ENCODE data around the gene C6orf89.
"Not testable (repeated sequence)": the region's sequence is repeated elsewhere in the genome, so short reads cannot be mapped to it uniquely, and the experiment has no call there.

Gene C6orf89

GRCh38 chr6:36891153-36891552 lies 5.4 kb downstream of the C6orf89 start:
- DNase-seq; H2AK5ac ChIP-seq (ENCODE audit: low read length, severe bottlenecking); H3K4me1 ChIP-seq (ENCODE audit: control insufficient read depth, insufficient read depth, low read depth, low read length); H3K4me3 ChIP-seq (ENCODE audit: insufficient read depth in 1 of 2, low read depth in 1 of 2, low read length in 2 of 2); H3K4ac ChIP-seq (ENCODE audit: low read depth in 1 of 2, low read length in 2 of 2); H3K27me3 ChIP-seq (ENCODE audit: control insufficient read depth in 1 of 2, insufficient read depth in 1 of 2, low read length in 2 of 2); H3K9ac ChIP-seq (ENCODE audit: low read length); H3K4me2 ChIP-seq (ENCODE audit: low read length, poor library complexity, severe bottlenecking); H2BK120ac ChIP-seq (ENCODE audit: low read depth, low read length); H2BK12ac ChIP-seq (ENCODE audit: low read length in 2 of 2); H4K91ac ChIP-seq (ENCODE audit: low read length); H3K27ac ChIP-seq (ENCODE audit: low read length, poor library complexity, severe bottlenecking); H2BK5ac ChIP-seq (ENCODE audit: low read depth, low read length, poor library complexity, severe bottlenecking); H3K14ac ChIP-seq (ENCODE audit: low read length in 2 of 2); H2AFZ ChIP-seq (ENCODE audit: low read depth, low read length); H4K8ac ChIP-seq (ENCODE audit: low read length); H2BK15ac ChIP-seq (ENCODE audit: low read depth, poor library complexity, severe bottlenecking); H3K18ac ChIP-seq (ENCODE audit: low read depth in 1 of 2, low read length in 2 of 2); H3K23ac ChIP-seq (ENCODE audit: low read length in 2 of 2); H3K9me3 ChIP-seq (ENCODE audit: control insufficient read depth, low read length): not testable (repeated sequence)
- no CpG with 5 or more reads among the region's 2 CpGs for WGBS
- Histone ChIP-seq H3K36me3 (ENCODE audit: control insufficient read depth in 1 of 2, insufficient read depth in 2 of 2, low read depth in 1 of 2, low read length in 2 of 2) (peaks cover 2 to 31% of the 10 kb centered on the region in 2 experiments), H3K79me1 (replicated peaks; ENCODE audit: low read length, poor library complexity, severe bottlenecking) (peaks cover 23% of the 10 kb centered on the region)

DNA sequence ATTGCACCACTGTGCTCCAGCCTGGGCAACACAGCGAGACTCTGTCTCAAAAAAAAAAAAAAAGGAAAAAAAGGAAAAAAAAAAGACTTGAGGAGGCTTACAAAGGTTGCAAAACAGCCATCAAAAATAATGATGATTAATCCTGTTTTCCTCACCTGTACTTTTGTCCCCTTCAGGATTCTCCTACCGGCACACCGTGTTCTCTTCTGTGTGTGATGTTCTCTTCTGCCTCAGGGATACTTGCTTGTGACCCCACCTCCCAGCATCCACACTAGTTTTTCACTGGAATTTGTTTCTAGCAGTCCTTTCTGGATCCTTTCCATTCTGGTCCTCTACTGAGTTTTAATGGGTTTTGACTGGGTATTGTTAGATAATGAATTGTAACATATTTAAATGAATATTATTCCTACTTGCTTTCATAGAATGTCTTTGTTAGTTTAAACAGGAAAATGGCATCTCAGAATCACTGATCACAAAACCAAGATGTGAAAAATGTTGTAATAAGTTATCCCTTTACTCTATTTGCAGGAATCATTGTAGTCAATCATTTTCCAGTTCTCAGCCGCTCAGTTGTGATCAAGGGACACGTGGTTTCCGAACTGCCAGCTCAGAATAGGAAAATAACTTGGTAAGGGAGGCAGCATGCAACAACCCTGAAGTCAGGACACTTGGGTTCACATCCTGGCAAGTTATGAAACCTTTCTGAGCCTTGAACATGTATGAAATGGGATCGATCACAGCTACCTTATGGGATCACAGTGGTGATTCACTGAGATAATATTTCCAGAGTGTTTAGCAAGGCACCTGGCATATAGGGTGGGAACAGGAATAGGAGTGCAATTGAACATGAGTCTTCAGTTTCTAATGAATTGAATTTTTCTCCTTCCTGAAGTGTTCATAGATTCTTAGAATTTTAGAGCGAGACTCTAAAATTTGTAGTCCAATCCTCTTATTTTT lies 8.5 kb downstream of the C6orf89 start:
- Histone ChIP-seq H2AK5ac (ENCODE audit: low read length, severe bottlenecking) (no peak overlapping the region), H2BK120ac (ENCODE audit: low read depth, low read length) (no peak overlapping the region), H3K9ac (ENCODE audit: low read length) (no peak overlapping the region), H4K8ac (ENCODE audit: low read length) (no peak overlapping the region), H3K79me1 (replicated peaks; ENCODE audit: low read length, poor library complexity, severe bottlenecking) (peaks cover 18% of the 10 kb centered on the region), H3K4me1 (ENCODE audit: control insufficient read depth, insufficient read depth, low read depth, low read length) (no peaks in the 10 kb centered on the region), H3K23ac (ENCODE audit: low read length in 2 of 2) (no peak overlapping the region), H2BK12ac (ENCODE audit: low read length in 2 of 2) (no peak overlapping the region), H3K18ac (ENCODE audit: low read depth in 1 of 2, low read length in 2 of 2) (no peak overlapping the region), H3K27ac (ENCODE audit: low read length, poor library complexity, severe bottlenecking) (no peak overlapping the region), H3K36me3 (ENCODE audit: control insufficient read depth in 1 of 2, insufficient read depth in 2 of 2, low read depth in 1 of 2, low read length in 2 of 2) (peaks cover 2 to 40% of the 10 kb centered on the region in 2 experiments), H3K9me3 (ENCODE audit: control insufficient read depth, low read length) (no peaks in the 10 kb centered on the region), H3K4me3 (ENCODE audit: insufficient read depth in 1 of 2, low read depth in 1 of 2, low read length in 2 of 2) (no peak overlapping the region), H2AFZ (ENCODE audit: low read depth, low read length) (no peak overlapping the region), H3K4ac (ENCODE audit: low read depth in 1 of 2, low read length in 2 of 2) (no peak overlapping the region), H3K4me2 (ENCODE audit: low read length, poor library complexity, severe bottlenecking) (no peak overlapping the region), H2BK15ac (ENCODE audit: low read depth, poor library complexity, severe bottlenecking) (no peak overlapping the region), H3K14ac (ENCODE audit: low read length in 2 of 2) (no peak overlapping the region), H4K91ac (ENCODE audit: low read length) (no peak overlapping the region), H3K27me3 (ENCODE audit: control insufficient read depth in 1 of 2, insufficient read depth in 1 of 2, low read length in 2 of 2) (no peaks in the 10 kb centered on the region), H2BK5ac (ENCODE audit: low read depth, low read length, poor library complexity, severe bottlenecking) (no peak overlapping the region)
- WGBS: 95% methylated on average over 7 of the region's 8 CpGs
- DNase-seq: no peak

GRCh38 chr6:36897609-36898008 lies 11.9 kb downstream of the C6orf89 start:
- no peak overlapping the region for H3K14ac ChIP-seq (ENCODE audit: low read length in 2 of 2)
- H3K4me3 ChIP-seq (ENCODE audit: insufficient read depth in 1 of 2, low read depth in 1 of 2, low read length in 2 of 2): no peak overlapping the region
- H4K8ac ChIP-seq (ENCODE audit: low read length): no peak overlapping the region
- no peak overlapping the region for H2AFZ ChIP-seq (ENCODE audit: low read depth, low read length)
- no peaks in the 10 kb centered on the region for H3K9me3 ChIP-seq (ENCODE audit: control insufficient read depth, low read length)
- no peak overlapping the region for H3K4ac ChIP-seq (ENCODE audit: low read depth in 1 of 2, low read length in 2 of 2)
- no peak overlapping the region for H3K4me2 ChIP-seq (ENCODE audit: low read length, poor library complexity, severe bottlenecking)
- no peaks in the 10 kb centered on the region for H3K27me3 ChIP-seq (ENCODE audit: control insufficient read depth in 1 of 2, insufficient read depth in 1 of 2, low read length in 2 of 2)
- peaks cover 8 to 49% of the 10 kb centered on the region in 2 experiments for H3K36me3 ChIP-seq (ENCODE audit: control insufficient read depth in 1 of 2, insufficient read depth in 2 of 2, low read depth in 1 of 2, low read length in 2 of 2)
- no peaks in the 10 kb centered on the region for H3K4me1 ChIP-seq (ENCODE audit: control insufficient read depth, insufficient read depth, low read depth, low read length)
- no peak for DNase-seq
- no peak overlapping the region for H3K18ac ChIP-seq (ENCODE audit: low read depth in 1 of 2, low read length in 2 of 2)
- no peak overlapping the region for H2BK5ac ChIP-seq (ENCODE audit: low read depth, low read length, poor library complexity, severe bottlenecking)
- peaks cover 13% of the 10 kb centered on the region for H3K79me1 ChIP-seq (replicated peaks; ENCODE audit: low read length, poor library complexity, severe bottlenecking)
- H4K91ac ChIP-seq (ENCODE audit: low read length): no peak overlapping the region
- no peak overlapping the region for H2BK120ac ChIP-seq (ENCODE audit: low read depth, low read length)
- no peak overlapping the region for H3K23ac ChIP-seq (ENCODE audit: low read length in 2 of 2)
- H3K9ac ChIP-seq (ENCODE audit: low read length): no peak overlapping the region
- H2AK5ac ChIP-seq (ENCODE audit: low read length, severe bottlenecking): no peak overlapping the region
- no peak overlapping the region for H2BK15ac ChIP-seq (ENCODE audit: low read depth, poor library complexity, severe bottlenecking)
- WGBS: 95% methylated on average over 4 of the region's 6 CpGs
- no peak overlapping the region for H2BK12ac ChIP-seq (ENCODE audit: low read length in 2 of 2)
- no peak overlapping the region for H3K27ac ChIP-seq (ENCODE audit: low read length, poor library complexity, severe bottlenecking)

DNA sequence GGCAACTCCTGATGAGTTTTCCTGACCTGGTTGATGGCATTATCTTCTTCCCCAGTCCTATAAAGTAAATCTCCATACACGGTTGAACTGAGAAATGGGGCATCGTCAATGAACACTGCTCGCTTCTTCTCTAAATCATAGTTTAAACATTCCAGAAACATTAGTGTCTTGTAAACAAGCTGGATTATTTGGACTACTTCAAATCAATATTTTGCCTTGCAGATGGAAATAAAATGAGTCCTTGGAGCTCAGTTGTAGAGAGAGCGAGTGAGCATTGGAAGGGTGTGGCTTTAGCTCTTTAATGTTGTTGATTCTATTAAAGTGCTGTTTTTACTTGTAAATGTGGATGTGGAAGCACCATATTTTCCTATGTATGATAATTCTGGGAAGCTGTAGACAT lies 18.4 kb downstream of the C6orf89 start:
- H3K9me3 ChIP-seq (ENCODE audit: control insufficient read depth, low read length): no peaks in the 10 kb centered on the region
- no peak overlapping the region for H2AK5ac ChIP-seq (ENCODE audit: low read length, severe bottlenecking)
- H3K4me3 ChIP-seq (ENCODE audit: insufficient read depth in 1 of 2, low read depth in 1 of 2, low read length in 2 of 2): no peak overlapping the region
- no peak overlapping the region for H4K8ac ChIP-seq (ENCODE audit: low read length)
- no peak overlapping the region for H3K23ac ChIP-seq (ENCODE audit: low read length in 2 of 2)
- no peak overlapping the region for H2BK5ac ChIP-seq (ENCODE audit: low read depth, low read length, poor library complexity, severe bottlenecking)
- H3K18ac ChIP-seq (ENCODE audit: low read depth in 1 of 2, low read length in 2 of 2): no peak overlapping the region
- no peaks in the 10 kb centered on the region for H3K4me1 ChIP-seq (ENCODE audit: control insufficient read depth, insufficient read depth, low read depth, low read length)
- H3K27me3 ChIP-seq (ENCODE audit: control insufficient read depth in 1 of 2, insufficient read depth in 1 of 2, low read length in 2 of 2): no peaks in the 10 kb centered on the region
- no peak overlapping the region for H2AFZ ChIP-seq (ENCODE audit: low read depth, low read length)
- H3K79me1 ChIP-seq (replicated peaks; ENCODE audit: low read length, poor library complexity, severe bottlenecking): peaks cover 16% of the 10 kb centered on the region
- H3K36me3 ChIP-seq (ENCODE audit: control insufficient read depth in 1 of 2, insufficient read depth in 2 of 2, low read depth in 1 of 2, low read length in 2 of 2): peaks cover 26 to 76% of the 10 kb centered on the region in 2 experiments
- H2BK15ac ChIP-seq (ENCODE audit: low read depth, poor library complexity, severe bottlenecking): no peak overlapping the region
- H3K4me2 ChIP-seq (ENCODE audit: low read length, poor library complexity, severe bottlenecking): no peak overlapping the region
- no peak overlapping the region for H3K9ac ChIP-seq (ENCODE audit: low read length)
- no peak overlapping the region for H4K91ac ChIP-seq (ENCODE audit: low read length)
- H3K27ac ChIP-seq (ENCODE audit: low read length, poor library complexity, severe bottlenecking): no peak overlapping the region
- no peak overlapping the region for H3K14ac ChIP-seq (ENCODE audit: low read length in 2 of 2)
- DNase-seq: peak; percentile 37
- WGBS: 48% methylated on average over 2 of the region's 4 CpGs
- no peak overlapping the region for H2BK120ac ChIP-seq (ENCODE audit: low read depth, low read length)
- H3K4ac ChIP-seq (ENCODE audit: low read depth in 1 of 2, low read length in 2 of 2): no peak overlapping the region
- no peak overlapping the region for H2BK12ac ChIP-seq (ENCODE audit: low read length in 2 of 2)
